Transverse colon (tissue), 4 donors: ENCODE data around the gene LRRC4B. TPM values are rescaled to one million over a fixed set of nuclear protein-coding genes. Genes with fewer than 3 reads are reported as not detected.

Experiments
- DNase-seq: peaks from one replicate; pipeline ENCODE4 v3.0.0-alpha.2; 2019
- H3K27ac ChIP-seq, 4 donors: fragments of 200-600 bp; sonication (generic); 2 replicates each; pipeline ENCODE4 v1.5.1; 2016 to 2018; ENCODE audit warnings: inconsistent platforms in 4 of 4
- H3K27me3 ChIP-seq: fragments of 200-600 bp; sonication (generic); 2 replicates; pipeline ENCODE4 v1.5.1; 2017; ENCODE audit warnings: inconsistent platforms
- H3K36me3 ChIP-seq, 4 donors: fragments of 200-600 bp; sonication (generic); 2 replicates each; pipeline ENCODE4 v1.5.1; 2017 to 2019; ENCODE audit warnings: inconsistent platforms in 4 of 4
- H3K4me1 ChIP-seq, 4 donors: fragments of 200-600 bp; sonication (generic); 2 replicates each; pipeline ENCODE4 v1.5.1; 2017 to 2020; ENCODE audit warnings: inconsistent platforms in 4 of 4
- H3K4me3 ChIP-seq, 4 donors: fragments of 200-600 bp; sonication (generic); 1 replicate in 1 of 4; 2 replicates in 3 of 4; pipeline versions ENCODE4 v1.5.1 to v1.6.1; 2017 to 2019; ENCODE audit warnings: inconsistent platforms in 4 of 4
- H3K9me3 ChIP-seq, 2 donors: fragments of 200-600 bp; sonication (generic); 2 replicates each; pipeline ENCODE4 v1.5.1; 2017 to 2019; ENCODE audit warnings: inconsistent platforms in 2 of 2
- CTCF ChIP-seq, 5 experiments: fragments of 200-600 bp in 3 of 5; fragments of 450-650 bp in 2 of 5; sonication (generic) in 3 of 5; IDR thresholded peaks; 1 replicate in 2 of 5; 2 replicates in 3 of 5; pipeline ENCODE4 v1.5.1; 2016 to 2017; ENCODE audit warnings: antibody characterized with exemption in 5 of 5, inconsistent platforms in 3 of 5, mild to moderate bottlenecking in 2 of 5, moderate library complexity in 1 of 5
- EP300 ChIP-seq: sonication (generic); formaldehyde crosslinking; IDR thresholded peaks from one replicate; pipeline ENCODE4 v1.6.1; 2017; ENCODE audit warnings: antibody characterized with exemption, low read depth
- POLR2A ChIP-seq: fragments of 450-650 bp; IDR thresholded peaks from one replicate; pipeline ENCODE4 v1.6.1; 2016; ENCODE audit warnings: antibody characterized with exemption, mild to moderate bottlenecking, moderate library complexity
- POLR2AphosphoS5 ChIP-seq, 3 donors: sonication (generic); formaldehyde crosslinking; IDR thresholded peaks; one replicate each; pipeline ENCODE4 v1.6.1; 2016; ENCODE audit warnings: antibody characterized with exemption in 3 of 3
- WGBS, 2 donors: methylation state at CpG; one replicate each; pipeline ENCODE4 v1.1.5; 2018; ENCODE audit warnings: low coverage in 1 of 2; 5-methylcytosine and 5-hydroxymethylcytosine counted together
- in situ Hi-C, 4 donors: fragments of 200-750 bp; cut with MboI; loops; one replicate each; pipeline versions ENCODE4 v1.15.0 to v1.15.1; 2017; ENCODE audit warnings: low sequenced_read_pairs in 3 of 4, low pct_ligation_motif_present in 1 of 4, low pct_unique_long_range_greater_than_20kb in 1 of 4
- intact Hi-C: fragments of 100-400 bp; cut with DNase I; formaldehyde crosslinking; loops from one replicate; pipeline ENCODE4 v1.15.1; 2023; ENCODE audit warnings: low total_unique reads
- total RNA-seq, 4 donors: library from RNA; depleted of rRNA; stranded (reverse); fragments of >200 nt; gene quantifications; one replicate each; pipeline ENCODE4 v1.1.0, GENCODE V29; 2016

Gene LRRC4B
- total RNA-seq, 4 donors from 2014 or later = 0.37 to 1.4 (median 0.91) TPM

GRCh38 chr19:50489461-50490011, 78.7 kb downstream of the LRRC4B start:
- no peaks in the 10 kb centered on the region for H3K36me3 ChIP-seq
- no peak overlapping the region for H3K4me3 ChIP-seq
- intact Hi-C loops = no loop called here
- no peak overlapping the region for H3K27ac ChIP-seq
- peaks cover 20% of the 10 kb centered on the region for H3K27me3 ChIP-seq
- WGBS, 2 donors = 55 to 68% methylated on average over 15 to 24 of the region's 24 CpGs
- TF ChIP-seq CTCF (IDR thresholded peaks at IDR 0.05) (no peak), POLR2A (no peak), EP300 (no peak), POLR2AphosphoS5 (IDR thresholded peaks at IDR 0.05) (no peak)
- H3K9me3 ChIP-seq = no peaks in the 10 kb centered on the region
- in situ Hi-C loops = no loop called here
- no peak for DNase-seq
- peaks cover 0 to 4% (median 0%) of the 10 kb centered on the region in 4 donors for H3K4me1 ChIP-seq

DNA sequence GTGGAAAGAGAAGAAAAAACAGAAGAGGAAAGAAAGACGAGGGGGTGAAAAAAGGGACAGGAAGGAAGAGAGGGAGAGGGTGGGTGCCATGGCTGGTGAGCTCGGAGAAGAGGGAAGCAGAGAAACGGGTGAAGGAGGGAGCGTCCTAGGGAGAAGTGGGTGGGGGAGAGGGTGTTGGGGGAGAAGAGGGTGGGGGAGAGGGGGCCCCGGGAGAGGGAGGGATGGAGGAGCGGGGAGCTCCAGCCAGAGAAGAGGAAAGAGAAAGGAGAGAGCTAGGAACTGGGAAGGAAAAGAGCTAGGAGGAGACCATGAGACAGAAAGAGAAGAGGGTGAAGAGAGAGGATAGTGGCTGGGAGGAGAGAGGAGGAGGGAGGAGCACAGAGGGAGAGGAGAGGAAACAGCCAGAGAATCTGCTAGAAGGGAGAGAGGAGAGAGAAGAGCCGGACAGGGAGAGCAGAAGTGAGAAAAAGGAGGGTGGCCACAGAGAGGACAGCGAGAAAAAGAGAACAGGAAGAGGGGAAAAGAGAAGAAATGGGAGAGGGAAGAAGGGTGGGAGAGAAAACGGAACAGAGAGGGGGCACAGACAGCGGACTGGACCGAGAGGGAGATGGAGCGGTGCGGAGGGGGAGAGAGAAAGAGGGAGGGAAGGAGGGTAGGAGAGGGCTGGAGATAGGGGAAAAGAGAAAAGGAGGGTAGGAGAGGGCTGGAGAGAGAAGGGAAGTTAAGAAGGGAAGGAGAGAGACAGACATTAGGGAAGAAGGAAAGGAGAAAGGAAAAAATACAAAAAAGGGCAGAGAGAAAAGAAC, 79.6 kb downstream of the LRRC4B start:
- WGBS, 2 donors = 41 to 47% methylated on average over 12 to 13 of the region's 13 CpGs
- Histone ChIP-seq H3K4me3 (no peak overlapping the region), H3K9me3 (no peaks in the 10 kb centered on the region), H3K4me1 (peaks cover 0 to 4% (median 0%) of the 10 kb centered on the region in 4 donors), H3K27me3 (peaks cover 20% of the 10 kb centered on the region), H3K36me3 (no peaks in the 10 kb centered on the region), H3K27ac (no peak overlapping the region)
- in situ Hi-C loops = no loop called here
- intact Hi-C loops = loop anchor here (1.0 kb wide), 1 partner anchor 28 kb away; no protein-coding TSS in a partner anchor
- DNase-seq = no peak
- no peak for TF ChIP-seq POLR2AphosphoS5 (IDR thresholded peaks at IDR 0.05)
- TF ChIP-seq CTCF (IDR thresholded peaks at IDR 0.05) = no peak
- no peak for TF ChIP-seq EP300
- no peak for TF ChIP-seq POLR2A

- Histone ChIP-seq H3K4me3 (no peak overlapping the region), H3K36me3 (peaks cover 0 to 9% (median 4%) of the 10 kb centered on the region in 4 donors), H3K4me1 (peaks cover 0 to under 1% (median 0%) of the 10 kb centered on the region in 4 donors), H3K27ac (no peak overlapping the region), H3K27me3 (peaks cover 20% of the 10 kb centered on the region), H3K9me3 (no peaks in the 10 kb centered on the region)
- DNase-seq = no peak
- in situ Hi-C loops (no loop called here), intact Hi-C loops (no loop called here)
- TF ChIP-seq POLR2AphosphoS5 (IDR thresholded peaks at IDR 0.05) = no peak
- TF ChIP-seq CTCF (IDR thresholded peaks at IDR 0.05) = peak in 2 of 5 experiments; percentile 33 to 38
- WGBS, 2 donors = 88% methylated on average over 18 of the region's 18 CpGs; no CpG with 5 or more reads in 1 of the 2 donors
These were observed 81.3 kb downstream of the LRRC4B start for GRCh38 chr19:50486823-50487515.

- 86% methylated on average over 10 of the region's 10 CpGs; no CpG with 5 or more reads in 1 of the 2 donors for WGBS, 2 donors
- Histone ChIP-seq H3K27me3 (peaks cover 13% of the 10 kb centered on the region), H3K4me1 (no peaks in the 10 kb centered on the region), H3K36me3 (peaks cover 0 to 22% (median 11%) of the 10 kb centered on the region in 4 donors), H3K9me3 (no peaks in the 10 kb centered on the region), H3K4me3 (no peak overlapping the region), H3K27ac (no peak overlapping the region)
- in situ Hi-C loops = no loop called here
- intact Hi-C loops = no loop called here
- TF ChIP-seq CTCF (IDR thresholded peaks at IDR 0.05) (no peak), POLR2AphosphoS5 (IDR thresholded peaks at IDR 0.05) (no peak), EP300 (no peak), POLR2A (no peak)
- no peak for DNase-seq
These were observed 82.8 kb downstream of the LRRC4B start for GRCh38 chr19:50485284-50485955.
